HepG2 (cell line): ENCODE data around the gene EED. TPM values are rescaled to one million over a fixed set of nuclear protein-coding genes. Genes with fewer than 3 reads are reported as not detected.

Experiments
- ARNT2 ChIP-seq: sonication (generic); formaldehyde crosslinking; IDR thresholded peaks from 2 replicates; pipeline ENCODE4 v1.8.0; 2022; ENCODE audit warnings: mild to moderate bottlenecking, low read depth, missing genetic modification reagents, moderate library complexity
- GZF1 ChIP-seq: sonication (generic); formaldehyde crosslinking; IDR thresholded peaks from 2 replicates; pipeline ENCODE4 v1.5.1; 2020; ENCODE audit warnings: mild to moderate bottlenecking, missing genetic modification reagents
- HNF4G ChIP-seq, 2 experiments: sonication (generic) in 1 of 2; formaldehyde crosslinking in 1 of 2; IDR thresholded peaks; 2 replicates each; pipeline versions ENCODE4 v1.4.0 to v1.6.1; 2011 to 2020; ENCODE audit warnings: borderline replicate concordance in 2 of 2, low read depth in 2 of 2, mild to moderate bottlenecking in 2 of 2, low read length in 1 of 2, missing genetic modification reagents in 1 of 2, moderate library complexity in 1 of 2
- MEIS2 ChIP-seq: sonication (generic); formaldehyde crosslinking; IDR thresholded peaks from 2 replicates; pipeline ENCODE4 v1.9.0; 2021; ENCODE audit warnings: mild to moderate bottlenecking, missing genetic modification reagents
- MLXIP ChIP-seq: sonication (generic); formaldehyde crosslinking; IDR thresholded peaks from 2 replicates; pipeline ENCODE4 v1.9.0; 2021; ENCODE audit warnings: missing genetic modification reagents, borderline replicate concordance
- NR1H2 ChIP-seq: sonication (generic); formaldehyde crosslinking; IDR thresholded peaks from 2 replicates; pipeline ENCODE4 v1.8.1; 2022; ENCODE audit warnings: low read depth, missing genetic modification reagents, borderline replicate concordance
- PHF8 ChIP-seq: sonication (generic); formaldehyde crosslinking; IDR thresholded peaks from 2 replicates; pipeline ENCODE4 v1.5.0; 2020; ENCODE audit warnings: missing genetic modification reagents
- RAD21 ChIP-seq: fragments of 450-650 bp; formaldehyde crosslinking; IDR thresholded peaks from 2 replicates; pipeline ENCODE4 v1.5.0; 2020; ENCODE audit warnings: mild to moderate bottlenecking
- RARA ChIP-seq: IDR thresholded peaks from 2 replicates; pipeline ENCODE4 v1.6.1; 2016; ENCODE audit warnings: missing genetic modification reagents, missing compliant biosample characterization
- STAT6 ChIP-seq: sonication (generic); formaldehyde crosslinking; IDR thresholded peaks from 2 replicates; pipeline ENCODE4 v1.4.0; 2020; ENCODE audit warnings: missing genetic modification reagents, mild to moderate bottlenecking, borderline replicate concordance
- ZBTB26 ChIP-seq: IDR thresholded peaks from 2 replicates; pipeline ENCODE4 v1.6.1; 2016; ENCODE audit warnings: missing compliant biosample characterization, missing genetic modification reagents, borderline replicate concordance
- ZBTB4 ChIP-seq: sonication (generic); formaldehyde crosslinking; IDR thresholded peaks from 2 replicates; pipeline ENCODE4 v1.4.0; 2020; ENCODE audit warnings: missing genetic modification reagents, mild to moderate bottlenecking, borderline replicate concordance
- ZNF256 ChIP-seq: sonication (generic); formaldehyde crosslinking; conservative IDR thresholded peaks from 2 replicates; pipeline ENCODE4 v1.4.0; 2020; ENCODE audit warnings: missing genetic modification reagents
- ZNF691 ChIP-seq: sonication (generic); formaldehyde crosslinking; IDR thresholded peaks from 2 replicates; pipeline ENCODE4 v1.4.0; 2020; ENCODE audit warnings: missing genetic modification reagents, low read depth, mild to moderate bottlenecking, borderline replicate concordance
- ZNF737 ChIP-seq: sonication (generic); formaldehyde crosslinking; IDR thresholded peaks from 2 replicates; pipeline ENCODE4 v1.5.0; 2020; ENCODE audit warnings: missing genetic modification reagents, mild to moderate bottlenecking, borderline replicate concordance
- ZSCAN12 ChIP-seq: sonication (generic); formaldehyde crosslinking; IDR thresholded peaks from 2 replicates; pipeline ENCODE4 v1.9.0; 2021; ENCODE audit warnings: mild to moderate bottlenecking, missing genetic modification reagents
- polyA plus RNA-seq, 8 experiments: library from polyadenylated mRNA; depleted of rRNA in 3 of 8; stranded (reverse) in 7 of 8; unstranded in 1 of 8; fragments of >200 nt; fragmentation: Illumina TruSeq in 4 of 8; extraction: Trizol in 4 of 8; gene quantifications; 2 replicates each; pipeline versions ENCODE4 v1.2.1 to v1.2.3, GENCODE V29; 2011 to 2016; ENCODE audit warnings: low read depth in 4 of 8, missing spikeins in 1 of 8, mixed read lengths in 1 of 8; ENCODE audit not compliant: insufficient read depth in 1 of 8
- total RNA-seq, 5 experiments: library from RNA; depleted of rRNA; stranded (reverse); fragments of >200 nt; fragmentation: Illumina TruSeq; extraction: Trizol; gene quantifications; 2 replicates each; pipeline ENCODE4 v1.2.3, GENCODE V29; 2016; ENCODE audit warnings: low read depth in 1 of 5

Gene EED
- total and polyA plus RNA-seq, 2 of the 13 experiments (the other 11 are each of a cell fraction or from before 2014, with no cell fraction given) = 11.0 to 28.4 TPM

- TF ChIP-seq MLXIP (no peak), STAT6 (CRISPR knock-in tag) (peak; percentile 75; the same call in 1 of the 2 replicates), ZBTB4 (no peak), ZNF256 (CRISPR knock-in tag) (no peak), MEIS2 (CRISPR knock-in tag) (peak; percentile 60; the same call in 1 of the 2 replicates), ZBTB26 (CRISPR knock-in tag) (0 out of 2 replicates have a peak, but pooled peaks have one; percentile 13), RAD21 (CRISPR knock-in tag) (no peak), PHF8 (CRISPR knock-in tag) (peak; percentile 94), GZF1 (CRISPR knock-in tag) (no peak), NR1H2 (CRISPR knock-in tag) (no peak), ZNF737 (CRISPR knock-in tag) (no peak), RARA (CRISPR knock-in tag) (0 out of 2 replicates have a peak, but pooled peaks have one; percentile 45), ARNT2 (peak; percentile 63; the same call in 1 of the 2 replicates), ZNF691 (CRISPR knock-in tag) (no peak), HNF4G (IDR thresholded peaks at IDR 0.05; ENCODE audit: borderline replicate concordance, low read depth, low read length) (0 out of 2 replicates have a peak, but pooled peaks have one; percentile 11), HNF4G (CRISPR knock-in tag; IDR thresholded peaks at IDR 0.05; ENCODE audit: borderline replicate concordance, low read depth) (no peak), ZSCAN12 (no peak)
Measured at GRCh38 chr11:86302092-86302793, 57.7 kb downstream of the EED start, which contains the start of gene HIKESHI (continued).
